Brain microvascular endothelial cell (primary cell): ENCODE measurements around the gene FGF23.

ENCODE experiments used
- DNase-seq: peaks from one replicate; pipeline ENCODE4 v3.0.0-alpha.2; 2020
- H3K27ac ChIP-seq: fragments of 250-450 bp; sonication (Bioruptor Pico); 2 replicates; pipeline ENCODE4 v1.5.1; 2020; ENCODE audit warnings: mild to moderate bottlenecking, moderate library complexity
- H3K27me3 ChIP-seq: fragments of 250-450 bp; sonication (Bioruptor Pico); replicated peaks from 2 replicates; pipeline ENCODE4 v1.5.1; 2020; ENCODE audit warnings: mild to moderate bottlenecking
- H3K36me3 ChIP-seq: fragments of 250-450 bp; sonication (Bioruptor Pico); replicated peaks from 2 replicates; pipeline ENCODE4 v1.5.1; 2020; ENCODE audit warnings: mild to moderate bottlenecking
- H3K4me3 ChIP-seq: 2 replicates; pipeline ENCODE4 v1.5.1; 2011; ENCODE audit warnings: low read depth, mild to moderate bottlenecking, control low read depth, low read length, moderate library complexity
- CTCF ChIP-seq: IDR thresholded peaks from 2 replicates; pipeline ENCODE4 v1.5.1; 2011; ENCODE audit warnings: low read depth, mild to moderate bottlenecking, moderate library complexity, low read length, control low read depth, inconsistent platforms; ENCODE audit errors: missing control alignments
- in situ Hi-C: cut with HindIII; loops from 2 replicates; pipeline ENCODE4 v1.10.0; 2017; ENCODE audit warnings: low sequenced_read_pairs, low pct_ligation_motif_present

The FGF23 gene

DNA sequence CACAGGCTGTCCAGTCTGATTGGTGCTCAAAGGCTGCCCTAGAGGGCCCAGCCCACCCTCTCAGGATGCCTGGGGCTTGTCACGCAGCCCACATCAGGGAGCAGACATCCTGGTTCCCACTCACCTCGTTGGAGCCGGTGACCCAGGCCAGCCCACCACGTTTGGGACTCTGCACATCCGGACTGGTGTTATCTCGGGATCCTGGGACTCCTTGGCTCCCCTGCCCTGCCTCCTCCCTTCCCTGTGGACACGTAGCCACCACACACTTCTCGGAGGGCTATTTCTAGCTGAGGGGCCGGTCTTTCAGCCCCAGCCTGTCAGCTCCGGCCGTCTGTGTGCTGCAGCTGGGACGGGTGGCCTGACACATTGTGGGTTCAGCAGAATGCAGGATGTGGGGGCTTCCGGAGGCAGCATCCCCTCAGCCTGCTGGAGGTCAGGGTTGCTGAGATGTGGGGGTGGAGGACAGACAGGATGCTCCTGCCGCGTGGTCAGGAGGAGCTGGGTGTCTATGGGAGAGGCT is 12.8 kb upstream of the FGF23 start:
- in situ Hi-C loops: no loop called here
- no peak for DNase-seq

DNA sequence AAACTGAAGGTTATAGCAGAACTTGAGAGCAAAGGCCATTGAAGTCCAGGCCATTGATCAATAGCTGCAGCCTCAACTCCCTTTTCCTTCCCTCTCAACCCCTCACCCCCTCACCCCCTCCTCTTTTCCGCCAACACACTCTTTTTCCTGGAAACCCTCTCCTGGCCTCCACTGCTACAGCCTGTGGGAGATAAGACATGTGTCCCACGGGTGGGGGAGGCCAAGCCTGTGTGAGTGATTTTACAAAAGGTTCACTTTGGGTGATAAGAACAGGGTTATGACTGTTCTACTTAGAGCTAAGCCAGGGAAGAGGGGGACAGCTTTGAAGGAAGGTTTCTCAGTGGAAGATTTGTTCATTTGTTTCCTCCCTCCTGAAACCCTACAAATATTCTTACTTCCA is 9.2 kb upstream of the FGF23 start:
- no peak overlapping the region for H3K27ac ChIP-seq
- in situ Hi-C loops: no loop called here
- no peaks in the 10 kb centered on the region for H3K36me3 ChIP-seq
- no peak overlapping the region for H3K4me3 ChIP-seq
- H3K27me3 ChIP-seq: no peaks in the 10 kb centered on the region
- no peak for DNase-seq
- TF ChIP-seq CTCF: no peak

More for the DNA sequence above, 12.8 kb upstream of the FGF23 start:
- no peak overlapping the region for H3K27ac ChIP-seq
- TF ChIP-seq CTCF: no peak
- H3K36me3 ChIP-seq: no peaks in the 10 kb centered on the region
- no peak overlapping the region for H3K4me3 ChIP-seq
- H3K27me3 ChIP-seq: no peaks in the 10 kb centered on the region

DNA sequence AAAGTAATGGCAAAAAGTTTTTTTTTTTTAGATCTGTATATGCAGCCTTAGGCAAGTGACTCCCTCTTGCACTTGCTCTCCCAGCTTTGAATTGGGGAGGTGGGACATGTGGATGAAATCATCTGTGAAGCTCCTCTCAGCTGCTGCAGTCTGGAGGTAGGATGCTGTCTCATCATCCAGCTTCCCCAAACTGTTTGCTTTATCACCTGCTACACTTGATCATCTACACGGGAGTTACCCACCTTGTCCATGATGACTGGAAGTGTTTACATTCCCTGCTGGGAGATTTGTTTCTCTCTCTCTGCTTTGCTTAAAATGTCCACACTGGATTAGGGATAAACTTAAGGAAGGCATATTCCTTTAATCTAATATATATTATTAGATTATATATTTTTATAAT is 8.5 kb upstream of the FGF23 start:
- TF ChIP-seq CTCF: no peak
- in situ Hi-C loops: no loop called here
- no peaks in the 10 kb centered on the region for H3K27me3 ChIP-seq
- DNase-seq: no peak
- no peak overlapping the region for H3K27ac ChIP-seq
- no peaks in the 10 kb centered on the region for H3K36me3 ChIP-seq
- H3K4me3 ChIP-seq: no peak overlapping the region

GRCh38 chr12:4387607-4388006 is 8.1 kb upstream of the FGF23 start:
- no peak for DNase-seq
- Histone ChIP-seq H3K27ac (no peak overlapping the region), H3K27me3 (no peaks in the 10 kb centered on the region), H3K36me3 (no peaks in the 10 kb centered on the region), H3K4me3 (no peak overlapping the region)
- in situ Hi-C loops: no loop called here
- TF ChIP-seq CTCF: no peak

GRCh38 chr12:4386801-4387200 is 7.3 kb upstream of the FGF23 start:
- Histone ChIP-seq H3K4me3 (no peak overlapping the region), H3K27me3 (no peaks in the 10 kb centered on the region), H3K27ac (no peak overlapping the region), H3K36me3 (no peaks in the 10 kb centered on the region)
- no peak for DNase-seq
- in situ Hi-C loops: no loop called here
- TF ChIP-seq CTCF: no peak

GRCh38 chr12:4383304-4383865 is 3.9 kb upstream of the FGF23 start:
- DNase-seq: no peak
- Histone ChIP-seq H3K27ac (no peak overlapping the region), H3K36me3 (no peaks in the 10 kb centered on the region), H3K27me3 (no peaks in the 10 kb centered on the region), H3K4me3 (no peak overlapping the region)
- no peak for TF ChIP-seq CTCF
- in situ Hi-C loops: no loop called here
